Superior temporal gyrus (tissue), 1 donor: Measurements from ENCODE around the gene ENDOU.

Source experiments
- DNase-seq: peaks from one replicate; pipeline ENCODE4 v3.0.0-alpha.2; 2016; ENCODE audit errors: extremely low spot score

The ENDOU gene

DNA sequence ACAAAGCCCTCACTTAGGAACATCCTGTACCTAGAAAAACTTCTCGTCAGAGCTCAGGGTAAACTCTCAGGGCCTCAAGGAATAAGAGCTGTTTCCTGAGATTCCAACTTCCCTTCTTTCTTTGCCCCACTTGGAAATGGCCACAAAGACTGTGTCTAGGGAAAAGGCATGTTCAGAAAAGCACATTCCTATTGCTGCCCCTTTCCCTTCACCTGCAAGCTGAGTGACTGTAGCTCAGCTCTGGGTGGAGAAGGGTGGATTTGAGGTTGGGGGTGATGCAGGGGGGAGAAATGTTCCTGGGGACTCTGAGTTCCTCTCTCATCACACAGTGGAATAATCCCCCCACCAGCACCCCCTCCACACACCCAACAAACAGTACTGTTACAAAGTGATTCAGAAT, 6.8 kb downstream of the ENDOU start:
- no peak for DNase-seq

- peak; percentile 91 for DNase-seq
These were observed 7.7 kb downstream of the ENDOU start for GRCh38 chr12:47717443-47718193.

DNA sequence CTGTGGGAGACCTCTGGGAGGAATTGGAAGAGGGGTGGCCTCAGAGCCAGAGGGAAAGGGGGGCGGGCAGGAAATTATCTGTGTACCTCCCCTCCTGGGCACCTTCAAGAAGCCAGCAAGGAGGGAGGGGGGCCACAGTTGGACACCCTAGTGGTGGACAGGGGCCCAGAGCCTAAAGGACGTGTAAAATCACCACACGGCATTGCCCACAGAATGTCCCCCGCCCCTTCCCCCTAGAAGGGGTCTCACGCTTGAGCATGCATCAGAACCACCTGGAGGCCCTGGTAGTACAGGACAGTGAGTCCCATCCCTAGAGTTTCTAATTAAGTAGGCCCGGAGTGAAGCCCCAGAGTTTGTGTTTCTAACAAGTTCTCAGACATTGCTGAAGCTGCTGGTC, 8.2 kb downstream of the ENDOU start:
- DNase-seq = no peak

DNA sequence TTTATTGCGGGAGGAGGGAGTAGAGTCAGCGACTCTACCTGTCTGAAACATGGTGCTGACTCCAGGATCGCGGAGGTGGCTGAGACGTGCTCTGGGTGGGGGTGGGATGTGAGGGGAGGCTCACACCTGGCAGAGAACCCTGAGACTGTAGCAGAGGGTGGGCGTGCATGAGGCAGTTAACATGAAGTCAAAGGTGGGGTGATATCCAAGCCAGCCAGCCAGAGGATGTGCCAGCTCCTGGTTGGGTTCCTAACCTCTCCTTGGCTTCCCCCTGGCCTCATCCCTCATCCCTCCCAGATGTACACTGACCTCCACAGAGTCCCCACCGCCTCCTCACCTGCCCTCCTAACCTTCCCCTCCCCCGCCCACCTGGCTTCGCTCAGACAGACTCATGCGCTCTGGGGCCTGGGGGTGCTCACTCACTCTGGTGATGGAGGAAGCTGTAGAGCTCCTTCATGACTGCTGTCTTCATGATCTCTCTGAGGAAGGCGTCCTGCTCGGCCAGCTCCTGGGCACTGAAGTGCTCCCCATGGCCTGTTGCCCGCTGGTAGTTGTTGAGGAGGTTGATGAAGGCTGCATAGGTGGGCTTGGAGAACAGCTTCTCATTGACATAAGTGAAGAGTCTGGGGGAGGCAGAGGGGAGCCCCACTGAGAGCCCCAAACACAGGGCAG, 9.3 kb downstream of the ENDOU start:
- DNase-seq = no peak

GRCh38 chr12:47715393-47715876, 9.9 kb downstream of the ENDOU start:
- DNase-seq = peak; percentile 98

- no peak for DNase-seq
These were observed 10.4 kb downstream of the ENDOU start for GRCh38 chr12:47714826-47715386.

DNA sequence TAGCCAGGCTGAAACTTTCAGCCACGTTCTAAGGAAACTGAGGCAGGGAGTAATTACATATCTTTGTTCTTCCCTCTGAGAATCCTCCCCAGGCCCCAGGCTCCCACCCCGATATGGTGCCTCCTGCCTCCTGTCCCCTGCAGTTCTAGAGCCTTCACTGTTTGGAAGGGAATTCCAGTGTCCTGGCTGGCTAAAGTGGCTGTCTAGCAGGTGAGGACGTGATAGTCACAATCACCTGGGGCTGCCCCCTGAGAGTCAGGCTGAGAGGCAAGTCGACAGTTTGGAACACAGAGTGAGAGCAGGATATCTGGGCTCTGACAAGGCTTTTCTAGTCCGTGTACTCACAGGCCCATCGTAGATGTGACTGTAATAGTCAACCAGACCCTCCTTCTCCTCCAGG, 13.1 kb downstream of the ENDOU start:
- no peak for DNase-seq

GRCh38 chr12:47711448-47711847, 13.8 kb downstream of the ENDOU start:
- DNase-seq = no peak

DNA sequence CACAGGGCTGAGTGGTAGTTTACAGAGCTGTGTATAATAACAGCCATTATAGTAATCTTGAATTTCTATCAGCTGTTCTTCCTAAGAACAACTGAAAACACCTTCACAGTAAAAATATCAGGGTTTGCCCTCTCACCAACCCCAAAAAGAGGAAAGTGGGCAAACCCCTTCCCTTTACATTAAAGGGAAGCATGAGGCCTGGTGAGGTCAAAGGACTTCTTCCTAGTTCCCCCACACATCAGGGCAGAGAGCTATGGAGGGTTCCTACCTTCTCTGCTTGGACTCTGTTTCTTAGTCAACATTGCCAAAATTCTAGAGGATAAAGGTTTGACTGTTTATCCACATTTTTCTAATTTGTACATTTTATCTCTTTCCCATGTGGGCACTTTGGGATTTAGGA, 15.0 kb downstream of the ENDOU start:
- DNase-seq = no peak

GRCh38 chr12:47709671-47710070, 15.6 kb downstream of the ENDOU start:
- DNase-seq = no peak

DNA sequence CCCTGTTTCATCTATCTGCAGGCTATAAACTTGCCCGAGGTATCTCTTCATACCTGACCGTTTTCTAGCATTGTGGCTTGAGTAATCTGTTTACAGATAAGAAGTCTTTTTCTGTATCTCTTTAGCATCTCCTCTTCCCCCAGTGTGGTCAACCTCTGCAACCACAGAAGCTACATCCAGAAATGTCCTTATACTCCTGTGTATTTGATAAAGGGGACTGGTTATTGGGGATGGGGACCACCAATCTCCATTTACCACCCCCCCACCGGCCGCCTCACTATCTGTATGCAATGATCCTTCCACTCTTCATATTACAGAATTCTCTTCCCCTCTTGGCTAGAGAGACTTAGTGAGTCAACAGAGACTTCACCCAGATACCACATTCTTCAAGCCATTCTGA, 16.1 kb downstream of the ENDOU start:
- no peak for DNase-seq

DNA sequence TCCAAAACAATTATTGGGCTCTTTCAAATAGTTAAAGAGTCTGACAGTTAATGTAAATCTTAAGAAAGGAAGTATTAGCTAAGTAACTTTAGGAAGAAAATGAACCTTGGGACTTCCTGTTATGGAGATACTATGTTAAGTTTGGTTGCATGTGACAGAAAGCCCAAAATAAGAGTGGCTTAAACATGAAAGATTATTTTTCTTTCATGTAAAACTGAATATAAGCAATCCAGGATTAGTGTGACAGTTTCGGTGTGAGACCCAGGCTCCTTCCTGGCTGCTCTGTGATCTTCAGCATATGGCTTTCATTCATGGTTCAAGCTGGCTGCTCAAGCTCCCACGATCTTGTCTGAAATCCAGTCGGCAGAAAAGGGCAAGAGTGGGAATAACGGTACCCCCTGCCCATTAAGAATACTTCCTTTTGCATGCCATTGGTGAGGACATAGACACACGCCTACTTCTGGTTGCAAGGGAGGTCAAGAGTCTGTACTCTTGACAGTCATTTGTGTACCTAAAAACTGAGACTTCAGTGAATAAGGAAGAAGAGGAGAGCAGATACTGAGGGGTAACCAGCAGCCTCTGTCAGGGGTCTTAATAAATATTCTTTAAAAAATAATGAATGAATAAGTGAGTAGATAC, 17.3 kb downstream of the ENDOU start:
- DNase-seq = no peak

DNA sequence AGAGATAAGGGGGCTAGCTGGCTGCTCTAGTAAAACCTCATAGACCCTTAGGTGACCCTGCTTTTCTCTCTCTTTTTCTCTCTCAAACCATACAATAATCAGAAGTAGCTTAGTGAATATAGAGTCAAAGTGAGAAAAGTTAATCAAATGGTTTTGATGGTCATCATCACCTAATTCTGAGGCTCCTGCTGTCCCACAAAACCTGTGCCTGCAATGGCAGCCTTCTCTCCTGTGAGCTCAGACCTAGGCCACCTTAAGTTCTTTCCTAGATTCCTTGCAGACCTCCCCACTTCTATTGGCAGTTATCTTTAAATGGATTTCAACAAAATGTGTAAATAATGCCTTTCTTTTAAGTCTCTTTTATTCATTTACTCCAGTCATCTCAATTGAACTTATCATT, 17.9 kb downstream of the ENDOU start:
- DNase-seq = no peak

DNA sequence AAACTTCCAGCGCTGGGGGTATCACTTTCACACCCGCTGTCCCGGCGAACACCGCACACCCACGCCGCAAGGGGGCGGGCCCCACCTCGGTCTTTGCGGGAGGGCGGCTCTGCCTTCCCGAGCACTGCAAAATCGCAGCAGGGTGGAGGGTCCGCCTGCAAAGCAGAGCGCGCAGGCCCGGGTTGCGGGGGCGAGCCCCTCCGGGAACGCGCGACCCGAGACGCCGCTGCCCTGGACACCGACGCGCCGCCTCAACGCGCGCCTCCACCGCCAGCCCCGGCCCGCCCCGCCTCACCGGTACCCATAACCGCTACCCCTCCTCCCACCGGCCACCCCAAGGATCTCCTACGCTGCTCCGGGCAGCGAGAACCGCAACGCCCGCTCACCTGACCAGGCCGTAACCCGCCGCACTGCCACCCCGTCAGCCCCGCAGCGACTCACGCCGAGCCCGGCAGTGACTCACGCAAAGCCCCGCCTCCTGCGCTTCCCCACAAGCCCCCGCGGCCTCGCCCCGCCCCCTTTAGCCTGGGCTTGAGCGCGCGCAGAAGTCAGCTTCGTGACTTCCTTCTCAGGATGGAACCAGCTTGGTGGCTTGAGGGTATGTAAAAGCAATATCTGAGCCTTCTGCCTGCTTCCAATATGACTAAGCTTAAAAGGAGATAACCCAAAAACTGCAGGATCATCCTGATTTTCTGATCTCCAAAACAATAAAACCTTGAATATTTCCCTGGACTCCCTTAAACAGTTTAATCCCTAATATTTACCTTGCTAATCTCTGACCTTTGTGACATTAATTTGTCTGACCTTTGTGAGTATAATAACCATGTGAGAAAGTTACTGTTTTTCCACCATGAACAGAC, 19.5 kb downstream of the ENDOU start, which contains the start of gene RPAP3:
RPAP3 (minus strand) TSS at position 465 of the 860 bp plus-strand sequence. CDS start 3,190 bp downstream, outside the sequence.
- DNase-seq = peak; percentile 91

GRCh38 chr12:47705229-47705565, 20.1 kb downstream of the ENDOU start:
- DNase-seq = no peak

GRCh38 chr12:47704719-47705118, 20.6 kb downstream of the ENDOU start:
- no peak for DNase-seq

GRCh38 chr12:47700263-47700662, 25.0 kb downstream of the ENDOU start:
- DNase-seq = no peak

- no peak for DNase-seq
These were observed 26.7 kb downstream of the ENDOU start for GRCh38 chr12:47698631-47699030.

DNA sequence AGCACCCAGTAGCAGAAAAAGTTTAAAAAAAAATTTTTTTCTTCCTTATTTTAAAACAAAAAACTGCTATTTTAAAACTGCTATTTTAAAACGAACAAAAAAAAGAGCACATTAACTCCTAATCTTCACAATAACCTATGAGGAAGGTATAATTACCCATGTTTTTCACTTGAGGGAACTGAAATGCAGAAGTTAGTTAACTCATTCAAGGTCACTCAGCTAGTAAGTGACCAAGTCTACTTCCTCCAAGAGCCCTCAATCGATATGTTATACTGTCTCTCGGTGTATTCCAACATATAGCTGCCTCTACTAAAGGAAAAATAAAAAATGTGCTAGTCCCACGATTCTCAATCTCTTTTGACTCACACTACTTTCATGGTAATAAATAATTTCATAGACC, 27.2 kb downstream of the ENDOU start:
- no peak for DNase-seq

DNA sequence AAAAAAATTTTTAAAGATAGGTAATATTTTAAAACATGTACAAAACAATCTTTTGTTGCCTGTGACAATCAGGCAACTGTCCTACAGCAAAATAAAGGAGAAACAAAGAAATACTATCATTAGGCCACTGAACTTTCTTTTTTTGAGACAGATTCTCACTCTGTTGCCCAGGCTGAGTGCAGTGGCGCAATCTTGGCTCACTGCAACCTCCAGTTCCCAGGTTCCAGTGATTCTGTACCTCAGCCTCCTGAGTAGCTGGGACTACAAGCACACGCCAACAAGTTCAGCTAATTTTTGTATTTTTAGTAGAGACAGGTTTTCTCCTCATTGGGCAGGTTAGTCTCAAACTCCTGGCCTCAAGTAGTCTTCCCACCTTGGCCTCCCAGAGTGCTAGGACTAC, 36.1 kb downstream of the ENDOU start:
- DNase-seq = no peak

DNA sequence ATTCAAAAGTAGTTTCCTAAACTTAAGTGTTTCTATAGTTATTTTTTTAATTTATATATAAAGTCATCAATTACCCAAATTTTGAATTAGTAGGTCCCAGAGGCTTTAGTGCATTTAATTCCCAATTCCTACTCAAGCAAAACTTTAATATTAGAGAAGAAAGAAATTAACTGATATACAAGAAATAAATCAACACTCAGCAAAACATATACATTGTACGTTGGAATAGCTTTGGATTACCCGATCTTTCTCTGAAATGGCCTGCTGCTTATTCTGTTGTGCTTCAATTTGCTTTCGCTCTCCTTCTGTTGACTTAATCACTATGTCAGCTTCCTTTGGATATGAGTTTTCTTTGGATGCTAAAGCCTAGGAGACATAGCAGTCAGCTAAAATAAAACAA, 37.7 kb downstream of the ENDOU start:
- no peak for DNase-seq
